HG02981 (cell line): ENCODE results near the gene SNX20.

Source experiments
- ATAC-seq: cut with Tn5 transposase; IDR thresholded peaks from one replicate; pipeline ENCODE4 v1.9.1; 2021; ENCODE audit warnings: mild to moderate bottlenecking, moderate library complexity; ENCODE audit not compliant: unreplicated experiment

Gene SNX20

DNA sequence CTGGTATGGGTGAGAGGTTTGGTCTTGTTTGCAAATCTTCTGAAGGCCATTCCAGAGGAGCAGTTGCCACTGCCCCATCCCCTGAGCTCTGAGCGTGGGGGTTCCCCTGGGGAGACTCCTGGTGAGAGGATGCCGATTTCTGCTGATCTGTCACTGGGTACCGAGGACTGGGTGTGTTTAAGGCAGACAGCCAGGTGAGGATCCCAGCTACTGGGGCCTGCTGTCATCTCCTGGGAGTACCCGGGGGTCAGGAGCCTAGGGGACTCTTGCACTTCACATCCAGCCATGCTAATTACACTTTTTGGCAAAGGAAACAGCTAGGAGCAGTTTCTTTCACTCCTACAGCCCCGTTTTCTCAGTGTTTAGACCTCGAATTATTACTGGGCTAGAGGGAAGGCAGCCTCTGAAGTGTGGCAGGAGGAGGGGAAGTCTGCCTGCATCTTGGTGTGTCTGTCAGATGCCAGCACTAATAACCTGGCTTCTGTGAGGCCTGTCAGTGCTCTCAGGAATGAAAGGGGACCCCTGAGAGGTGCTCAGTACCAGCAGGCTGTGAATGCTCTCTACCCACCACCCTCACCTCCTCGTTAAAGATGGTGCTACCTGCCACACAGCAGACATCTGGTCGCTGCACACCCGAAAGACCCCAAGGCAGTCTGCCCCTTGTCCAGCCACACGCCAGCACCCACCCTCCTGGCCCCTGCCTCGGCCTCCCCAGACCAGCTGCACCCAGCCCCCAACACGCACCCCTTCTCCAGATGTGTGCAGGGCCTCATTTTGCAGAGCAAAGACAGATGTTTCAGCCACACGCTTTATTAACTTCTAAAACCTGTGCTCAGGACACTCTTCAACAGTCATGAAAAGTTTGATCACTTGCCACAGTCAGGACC lies 43.2 kb downstream of the SNX20 start:
- ATAC-seq = no peak

DNA sequence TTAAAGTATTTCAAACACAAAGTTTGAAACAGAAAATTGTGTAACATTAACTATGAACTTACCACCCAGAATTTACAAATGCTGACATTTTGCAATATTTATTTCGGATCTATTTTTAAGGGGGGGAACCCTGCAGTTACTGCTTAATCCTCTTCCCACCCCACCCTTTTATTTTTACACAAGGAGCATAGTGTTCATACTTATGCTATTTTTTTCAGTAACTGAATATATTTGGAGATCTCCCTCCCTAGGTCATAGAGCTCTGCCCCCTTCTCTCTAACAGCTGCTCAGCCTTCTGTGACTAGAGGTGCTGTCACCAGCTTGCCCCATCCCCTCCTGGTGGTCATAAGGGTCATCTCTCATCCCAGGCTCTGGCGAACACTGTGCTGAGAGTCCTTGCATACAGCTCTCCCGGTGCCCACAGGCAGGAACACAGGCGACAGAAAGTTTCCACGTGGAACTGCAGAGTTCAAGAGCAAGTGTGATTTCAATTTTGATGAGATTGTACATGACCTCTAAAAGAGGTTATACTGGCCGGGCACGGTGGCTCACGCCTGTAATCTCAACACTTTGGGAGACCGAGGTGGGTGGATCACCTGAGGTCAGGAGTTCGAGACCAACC lies 44.2 kb downstream of the SNX20 start:
- ATAC-seq = no peak

DNA sequence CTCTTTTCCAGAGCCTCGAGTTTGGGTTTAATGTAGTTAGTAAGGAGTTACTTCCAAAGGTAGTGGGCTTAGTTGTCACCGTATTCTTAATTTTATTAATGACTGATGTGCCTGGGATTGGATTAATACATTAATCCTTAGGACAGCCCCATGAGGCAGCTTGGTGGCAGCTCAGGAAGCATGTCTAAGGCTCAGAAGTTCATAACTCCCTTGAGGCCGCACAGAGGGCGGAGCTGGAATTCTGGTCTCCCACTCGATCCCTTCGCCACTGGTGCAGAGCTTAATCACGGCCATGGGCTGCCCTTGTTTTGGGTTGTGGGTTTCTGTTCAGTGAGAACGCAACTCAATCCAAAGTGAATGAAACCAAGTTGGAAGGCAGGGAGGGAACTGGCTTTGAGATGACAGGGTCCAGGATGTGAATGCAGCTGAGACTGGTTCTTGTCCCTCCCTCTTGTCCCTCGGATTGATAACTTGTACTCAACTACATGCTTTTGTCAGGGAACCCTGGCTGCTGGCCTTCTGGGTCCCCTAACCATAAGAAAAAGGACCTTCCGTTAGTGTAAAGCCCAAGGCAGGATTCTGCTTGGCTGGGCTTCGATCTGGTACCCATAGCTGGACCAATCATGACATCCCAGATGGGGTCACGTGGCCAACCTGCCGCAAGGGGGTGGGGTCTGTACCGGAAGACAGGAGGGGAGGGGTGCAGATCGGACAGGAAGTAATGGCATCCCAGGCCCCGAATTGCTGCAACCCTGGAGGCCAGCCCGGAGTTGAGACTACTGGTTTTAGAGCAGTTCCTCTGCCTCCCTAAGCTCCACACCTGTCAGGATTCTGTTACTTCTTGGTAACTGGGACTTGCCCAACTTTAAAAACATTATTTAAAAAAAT lies 45.4 kb downstream of the SNX20 start:
- no peak for ATAC-seq

DNA sequence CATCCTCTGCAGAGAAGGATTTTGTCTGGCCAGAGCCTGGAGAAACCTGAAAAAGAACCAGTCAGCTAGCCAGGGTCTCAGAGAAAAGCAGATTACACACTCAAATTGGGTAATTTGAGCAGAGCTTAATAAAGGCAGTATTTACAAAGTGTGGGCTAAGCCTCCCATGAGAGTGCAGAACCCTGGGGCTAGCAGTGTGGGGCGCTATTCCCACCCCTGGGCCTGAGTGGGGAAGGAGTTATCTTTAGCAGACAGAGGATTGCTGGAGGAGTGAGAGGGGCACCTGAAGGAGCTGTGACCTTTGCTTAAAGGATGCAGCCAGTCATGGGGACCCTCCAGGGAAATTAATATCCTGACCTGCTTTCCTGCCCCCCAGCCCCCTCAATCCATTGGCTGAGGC lies 46.2 kb downstream of the SNX20 start:
- no peak for ATAC-seq

DNA sequence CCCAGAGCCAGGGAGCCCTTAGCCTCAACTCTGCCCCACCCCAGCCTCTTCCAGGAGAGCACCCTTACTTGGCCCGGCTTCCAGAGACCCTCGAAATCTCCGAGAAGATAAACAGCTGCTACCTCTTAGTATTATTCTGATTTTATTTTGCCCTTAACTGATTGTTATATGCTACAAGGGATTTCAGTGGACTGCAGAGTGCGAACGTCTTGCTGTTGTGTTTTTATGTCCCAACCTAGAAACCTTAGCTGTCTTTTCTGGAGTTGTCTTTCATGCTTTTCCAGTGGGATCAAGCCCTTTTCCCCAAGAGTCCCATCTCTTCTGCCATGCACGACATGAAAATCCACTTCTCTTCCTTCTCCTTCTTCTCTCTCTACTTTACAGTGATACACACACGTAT lies 47.0 kb downstream of the SNX20 start:
- ATAC-seq = no peak

DNA sequence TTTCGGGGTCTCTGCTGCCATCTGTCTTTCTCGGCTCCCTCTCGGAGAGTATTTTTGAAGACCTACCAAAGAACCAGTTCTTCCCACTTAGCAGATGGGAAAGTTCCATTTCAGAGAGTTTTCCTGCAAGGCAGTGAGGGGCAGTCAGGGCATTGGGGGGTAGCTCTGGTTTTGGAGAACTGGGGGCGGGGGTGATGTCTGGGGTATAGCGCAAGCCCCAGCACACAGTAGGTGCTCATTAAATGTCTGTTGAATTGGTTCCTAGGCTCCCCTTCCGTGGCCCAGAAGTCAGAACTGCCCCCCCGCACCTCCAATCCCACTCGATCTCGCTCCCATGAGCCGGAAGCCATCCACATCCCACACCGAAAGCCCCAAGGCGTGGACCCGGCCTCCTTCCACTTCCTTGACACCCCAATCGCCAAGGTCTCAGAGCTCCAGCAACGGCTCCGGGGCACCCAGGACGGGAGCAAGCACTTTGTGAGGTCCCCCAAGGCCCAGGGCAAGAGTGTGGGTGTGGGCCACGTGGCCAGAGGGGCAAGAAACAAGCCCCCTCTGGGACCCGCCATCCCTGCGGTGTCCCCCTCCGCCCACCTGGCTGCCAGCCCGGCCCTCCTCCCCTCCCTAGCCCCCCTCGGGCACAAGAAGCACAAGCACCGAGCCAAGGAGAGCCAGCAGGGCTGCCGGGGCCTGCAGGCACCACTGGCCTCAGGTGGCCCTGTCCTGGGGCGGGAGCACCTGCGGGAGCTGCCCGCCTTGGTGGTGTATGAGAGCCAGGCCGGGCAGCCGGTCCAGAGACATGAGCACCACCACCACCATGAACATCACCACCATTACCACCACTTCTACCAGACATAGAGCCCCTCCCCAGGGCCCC lies 47.9 kb downstream of the SNX20 start:
- ATAC-seq = no peak

DNA sequence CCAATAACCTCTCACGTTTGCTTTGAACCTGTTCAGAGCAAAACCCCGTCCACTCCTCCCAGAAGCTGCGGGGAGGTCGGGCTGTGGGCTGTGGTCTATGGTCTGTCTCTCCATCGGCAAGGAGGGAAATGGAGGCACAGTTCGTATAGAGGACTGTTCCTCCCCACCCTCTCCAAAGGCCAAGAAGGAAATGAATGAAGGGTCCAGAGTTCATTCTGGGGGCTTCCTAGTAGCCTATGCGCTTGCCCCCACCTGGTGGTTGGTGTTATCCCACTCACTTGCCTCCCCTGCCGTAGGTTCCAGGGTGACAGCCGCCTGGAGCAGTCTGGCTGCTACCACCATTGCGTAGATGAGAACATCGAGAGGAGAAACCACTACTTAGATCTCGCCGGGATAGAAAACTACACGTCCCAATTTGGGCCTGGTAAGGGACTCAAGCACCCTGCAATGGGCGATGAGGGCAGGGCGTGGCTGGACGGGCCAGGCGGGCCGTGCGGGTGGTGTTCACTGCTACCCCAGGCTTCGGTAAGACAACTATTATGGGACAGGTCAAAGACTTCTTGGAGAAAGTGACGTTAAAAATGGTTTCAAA lies 49.0 kb downstream of the SNX20 start:
- ATAC-seq = no peak

DNA sequence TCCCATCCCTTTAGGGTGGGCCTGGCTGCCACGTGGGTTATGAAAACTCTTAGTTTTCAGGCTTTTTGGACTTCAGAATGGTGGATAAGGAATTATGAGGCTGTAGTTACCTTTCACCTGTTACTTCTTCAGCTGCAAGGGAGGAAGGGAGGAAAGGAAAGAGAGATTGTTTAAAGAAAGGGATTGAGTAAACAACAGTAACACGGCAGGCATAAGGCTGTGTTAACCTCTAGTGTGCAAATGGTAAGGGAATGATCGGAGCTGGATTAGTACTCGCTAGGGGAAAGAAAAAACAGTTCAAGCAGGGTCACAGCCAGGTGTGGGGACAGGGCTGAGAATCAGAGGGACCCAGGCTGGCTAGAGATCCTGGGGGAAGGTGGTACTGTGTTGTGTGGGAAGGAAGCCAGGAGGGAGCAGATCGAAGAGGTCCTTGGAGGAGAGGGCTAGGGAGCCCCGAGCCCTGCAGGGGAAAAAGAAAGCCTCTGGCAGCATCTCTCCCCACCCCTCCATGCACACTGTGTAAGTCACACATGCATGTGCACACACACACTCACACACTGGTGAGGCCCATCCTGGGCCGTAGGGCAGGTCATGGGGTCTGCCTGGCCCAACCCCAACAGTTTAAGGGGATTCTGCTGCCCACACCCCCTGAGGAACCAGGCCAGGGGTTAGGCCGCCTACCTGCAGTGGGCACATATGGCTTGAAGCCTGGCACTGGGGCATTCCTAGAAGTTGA lies 49.7 kb downstream of the SNX20 start:
- no peak for ATAC-seq

DNA sequence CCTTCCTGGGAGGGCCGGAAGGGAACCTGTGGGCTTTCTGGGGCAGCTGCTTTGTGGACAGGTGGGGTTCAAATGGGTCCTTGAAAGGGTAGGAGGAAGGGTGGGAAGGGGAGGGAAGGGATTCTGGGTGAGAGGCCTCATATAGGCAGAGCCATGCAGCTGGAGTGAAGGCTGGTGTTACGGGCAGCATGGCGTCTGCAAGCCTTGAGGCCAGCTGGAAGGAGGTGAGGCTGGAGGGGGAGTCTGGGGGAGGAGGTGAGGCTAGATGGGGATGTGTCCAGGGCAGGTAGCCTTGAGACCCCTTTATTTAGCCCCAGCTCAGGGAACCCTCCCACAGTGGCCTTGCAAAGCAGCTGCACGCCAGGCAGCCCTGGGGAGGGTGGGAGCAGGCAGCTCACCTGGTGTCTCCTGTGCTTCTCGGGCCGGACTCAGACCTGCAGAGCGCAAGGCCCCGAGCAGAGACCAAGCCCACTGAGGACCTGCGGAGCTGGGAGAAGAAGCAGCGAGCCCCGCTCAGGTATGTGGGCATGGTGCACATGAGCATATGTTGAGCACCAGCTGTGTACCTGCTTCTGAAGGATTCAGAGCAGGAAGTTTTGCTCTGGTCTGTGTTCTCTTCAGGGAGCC lies 50.6 kb downstream of the SNX20 start:
- no peak for ATAC-seq

DNA sequence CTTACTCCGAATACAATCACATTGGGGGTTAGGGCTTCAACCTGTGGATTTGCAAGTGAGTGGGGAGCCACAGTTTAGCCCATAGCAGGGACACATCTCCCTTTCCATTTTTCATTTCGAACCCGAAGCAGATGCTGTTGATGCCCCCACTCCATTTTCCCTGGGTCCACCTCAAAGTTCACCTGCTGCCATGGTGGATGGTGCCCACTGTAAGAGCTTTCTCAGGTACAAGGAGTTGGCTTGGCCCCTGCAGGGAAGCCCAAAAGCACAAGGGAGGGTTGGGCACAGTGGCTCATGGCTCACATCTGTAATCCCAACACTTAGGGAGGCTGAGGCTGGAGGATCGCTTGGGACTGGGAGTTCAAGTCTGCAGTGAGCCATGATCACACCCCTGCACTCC lies 51.8 kb downstream of the SNX20 start:
- ATAC-seq = no peak

DNA sequence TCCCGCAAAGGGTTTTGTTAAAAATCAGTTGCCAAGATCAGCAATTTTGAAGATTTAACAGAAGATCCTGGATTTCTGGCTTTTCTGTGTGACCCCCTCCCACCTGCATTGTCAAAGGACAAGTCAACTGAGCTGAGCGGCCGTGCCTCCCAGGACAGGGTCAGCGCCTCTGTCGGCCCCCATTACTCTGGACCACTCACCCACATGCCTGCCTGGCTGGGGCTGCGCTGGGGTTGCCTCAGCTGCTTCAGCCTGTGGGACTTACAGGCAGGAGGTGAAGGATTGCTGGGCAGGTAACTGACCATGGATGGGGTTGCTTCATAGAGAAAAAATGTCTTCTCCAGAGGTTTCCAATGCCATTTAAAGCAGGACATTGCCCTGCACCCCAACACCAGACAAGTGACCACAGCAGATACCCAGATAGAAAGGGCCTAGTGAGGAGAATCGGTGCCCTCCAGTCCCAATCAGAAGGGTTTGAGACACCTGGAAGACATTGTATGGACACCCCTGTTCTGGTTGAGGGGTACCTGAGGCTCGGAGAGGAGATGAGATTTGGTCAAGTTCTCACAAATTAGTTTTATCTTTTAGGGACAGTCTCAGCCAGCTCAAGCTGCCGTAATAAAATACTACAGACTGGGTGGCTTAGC lies 52.8 kb downstream of the SNX20 start:
- no peak for ATAC-seq

DNA sequence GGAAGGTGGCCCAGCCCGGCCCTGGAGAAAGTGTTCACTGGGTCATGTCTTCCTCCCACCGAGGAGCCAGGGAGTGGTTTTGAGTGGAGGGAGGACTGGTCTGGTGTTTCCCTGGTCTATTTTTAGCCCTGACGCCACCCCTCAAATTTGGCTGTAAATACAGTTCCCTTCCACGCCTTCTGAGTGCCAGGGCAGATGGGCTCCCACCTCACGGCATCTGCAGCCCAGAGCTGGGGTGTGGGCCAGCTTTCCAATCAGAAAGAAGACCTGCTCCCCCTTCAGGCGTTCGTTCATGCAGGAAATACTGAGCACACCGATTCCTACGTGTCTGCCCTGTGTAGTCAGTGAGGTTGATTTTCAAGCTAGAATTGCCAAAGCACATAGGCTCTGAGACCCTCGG lies 53.7 kb downstream of the SNX20 start:
- ATAC-seq = no peak

DNA sequence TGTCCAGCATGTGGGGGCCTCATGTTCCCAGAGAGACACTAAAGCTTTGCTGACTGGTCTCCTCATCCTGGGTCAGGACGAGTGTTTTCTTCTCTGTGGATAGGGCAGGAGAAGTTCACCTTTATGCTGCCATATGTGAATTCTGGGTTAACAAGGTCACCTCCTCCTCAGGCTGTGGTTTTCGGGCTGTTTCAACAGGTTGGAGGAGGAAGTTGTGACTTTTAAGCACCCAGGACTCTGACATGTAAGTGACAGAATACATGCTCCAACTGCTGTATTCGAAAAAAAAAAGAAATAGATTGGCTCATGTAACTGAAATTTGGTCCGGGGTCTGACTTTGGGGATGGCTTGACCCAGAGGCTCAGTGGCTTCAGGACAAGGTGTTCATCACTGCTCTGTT lies 54.2 kb downstream of the SNX20 start:
- no peak for ATAC-seq

DNA sequence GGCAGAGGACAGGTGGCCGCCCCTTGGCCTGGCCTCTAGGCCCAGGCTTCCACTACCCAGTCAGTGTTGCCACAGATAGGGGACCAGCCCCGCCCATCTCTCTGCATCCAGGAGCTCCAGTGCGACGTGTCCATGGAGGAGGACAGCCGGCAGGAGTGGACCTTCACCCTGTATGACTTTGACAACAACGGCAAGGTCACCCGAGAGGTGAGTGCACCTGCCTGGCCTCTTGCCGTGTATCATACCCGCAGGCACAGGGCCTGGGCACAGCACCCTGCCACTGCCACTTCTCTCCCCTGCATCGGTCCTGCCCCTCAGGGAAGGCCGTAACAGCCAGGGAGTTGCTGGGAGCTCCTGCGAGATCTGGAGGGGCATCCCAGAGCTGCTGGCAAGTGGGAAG lies 55.7 kb downstream of the SNX20 start:
- ATAC-seq = no peak

DNA sequence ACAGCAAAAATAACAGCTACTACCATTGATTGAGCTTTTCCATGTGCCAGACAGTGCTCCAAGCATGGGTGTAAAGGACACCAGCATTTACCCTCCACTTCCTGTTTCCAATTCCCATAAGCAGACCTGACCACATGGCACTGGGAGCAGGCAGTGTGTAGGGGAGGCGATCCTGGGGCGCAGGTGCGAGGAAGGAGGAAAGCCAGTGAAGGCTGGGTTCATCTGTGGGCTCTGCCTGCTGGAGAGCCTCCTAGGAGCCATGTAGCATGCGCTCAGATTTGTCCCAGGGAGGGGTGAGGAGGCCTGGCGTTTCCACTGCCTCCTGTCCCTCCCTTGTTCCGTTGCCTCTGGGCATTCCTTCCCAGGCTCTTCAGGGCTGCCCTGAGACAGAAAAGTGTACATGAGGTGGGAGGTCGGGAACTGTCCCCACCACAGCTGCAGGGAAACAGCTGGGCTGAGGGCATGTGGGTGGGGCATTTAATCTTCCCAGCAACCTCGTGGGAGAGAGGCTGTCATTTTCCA lies 56.6 kb downstream of the SNX20 start:
- ATAC-seq = no peak

DNA sequence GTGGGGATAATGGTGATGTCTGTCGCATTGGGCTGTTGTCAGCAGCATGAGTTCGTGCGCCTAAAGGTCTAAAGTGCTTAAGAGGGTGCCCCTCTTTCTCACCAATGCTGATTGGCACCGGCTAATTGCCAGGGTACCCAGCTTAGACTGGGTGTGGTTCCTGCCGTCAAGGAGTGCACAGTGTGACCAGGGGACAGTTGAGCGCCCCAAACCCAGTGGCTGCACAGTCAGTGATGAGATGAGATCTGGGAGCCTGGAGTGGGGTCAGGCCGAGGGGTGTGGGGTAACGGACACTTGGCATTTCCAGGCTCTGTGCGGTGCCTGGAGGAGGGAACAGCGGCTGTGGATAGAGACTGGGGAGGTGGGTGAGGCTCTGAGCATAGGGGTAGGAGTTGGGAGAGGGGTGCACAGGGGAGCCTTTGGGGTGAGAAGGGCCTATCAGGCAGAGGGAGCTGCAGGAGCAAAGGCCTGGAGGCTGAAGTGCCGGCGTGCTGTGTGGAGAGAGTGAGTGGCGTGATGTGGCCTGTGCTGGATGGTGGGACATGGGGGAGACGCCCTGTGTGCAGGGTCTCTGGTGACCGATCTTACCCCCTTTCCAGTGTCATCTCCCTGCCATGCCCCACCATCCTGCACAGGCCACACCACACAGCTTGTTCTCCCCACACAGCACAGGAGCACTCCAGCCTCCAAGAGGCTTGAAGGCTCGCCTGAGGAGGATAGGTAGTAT lies 58.3 kb downstream of the SNX20 start:
- ATAC-seq = no peak

DNA sequence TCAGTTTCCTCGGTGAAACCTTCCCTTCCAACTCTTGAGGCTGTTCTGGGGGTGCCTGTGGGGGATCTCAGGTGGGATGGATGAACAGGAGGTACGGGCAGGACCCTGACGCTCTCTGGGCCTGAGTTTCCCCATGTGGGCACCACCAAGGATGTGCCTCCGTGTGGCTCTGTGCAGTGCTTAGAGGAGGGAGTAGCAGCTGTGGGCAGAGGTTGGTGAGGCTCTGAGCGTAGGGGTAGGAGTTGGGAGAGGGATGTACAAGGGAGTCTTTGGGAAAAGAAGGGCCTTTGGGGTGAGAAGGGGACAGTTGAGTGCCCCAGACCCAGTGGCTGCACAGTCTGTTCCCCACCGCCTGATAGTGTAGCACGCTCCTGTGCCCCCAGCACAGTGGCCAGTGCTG lies 59.1 kb downstream of the SNX20 start:
- ATAC-seq = no peak
